ENCODE data around the gene AATK.

GRCh38 chr17:81188491-81188840 lies 22.4 kb upstream of the AATK start:
- no peak for TF ChIP-seq SUZ12 (IDR thresholded peaks at IDR 0.05; ENCODE audit: extremely low read depth, insufficient read depth, insufficient read length)
- TF ChIP-seq YY1 (IDR thresholded peaks at IDR 0.05; ENCODE audit: insufficient read depth, insufficient read length), result no peak

Measured in NT2/D1 (cell line).